HG02642 (cell line): ENCODE measurements around the gene C3orf70.

Experiments used
- ATAC-seq: cut with Tn5 transposase; IDR thresholded peaks from one replicate; pipeline ENCODE4 v1.9.1; 2021; ENCODE audit warnings: mild to moderate bottlenecking; ENCODE audit not compliant: unreplicated experiment, poor library complexity

Gene C3orf70

DNA sequence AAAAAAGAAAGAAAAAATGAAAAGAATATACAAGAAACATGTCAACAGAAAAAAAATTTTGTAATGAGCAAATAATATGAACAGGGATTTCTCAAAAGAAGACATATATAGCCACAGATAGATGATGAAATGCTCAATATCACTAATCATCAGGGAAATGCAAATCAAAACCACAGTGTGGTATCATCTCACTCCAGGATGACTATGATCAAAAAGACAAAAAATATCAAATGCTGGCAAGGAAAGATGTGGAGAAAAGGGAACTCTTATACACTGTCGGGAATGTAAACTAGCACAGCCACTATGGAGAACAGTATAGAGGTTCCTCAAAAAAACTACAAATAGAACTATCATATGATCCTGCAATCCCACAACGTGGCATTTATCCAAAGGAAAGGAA is 94.1 kb downstream of the C3orf70 start:
- ATAC-seq, result no peak

DNA sequence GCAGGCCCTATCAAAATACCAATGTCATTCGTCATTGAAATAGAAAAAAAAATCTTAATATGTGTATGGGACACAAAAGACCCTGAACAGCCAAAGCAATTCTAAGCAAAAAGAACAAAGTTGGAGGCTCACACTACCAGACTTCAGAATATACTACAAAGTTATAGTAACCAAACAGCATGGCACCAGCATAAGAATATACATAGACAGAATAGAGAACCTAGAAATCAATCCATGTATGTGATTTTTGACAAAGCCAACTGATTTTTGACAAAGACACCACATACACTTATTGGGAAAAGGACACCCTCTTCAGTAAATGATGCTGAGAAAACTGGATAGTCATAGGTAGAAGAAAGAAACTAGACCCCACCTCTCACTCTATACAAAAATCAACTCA is 95.0 kb downstream of the C3orf70 start:
- no peak for ATAC-seq

GRCh38 chr3:185056908-185057307 is 96.0 kb downstream of the C3orf70 start:
- no peak for ATAC-seq

DNA sequence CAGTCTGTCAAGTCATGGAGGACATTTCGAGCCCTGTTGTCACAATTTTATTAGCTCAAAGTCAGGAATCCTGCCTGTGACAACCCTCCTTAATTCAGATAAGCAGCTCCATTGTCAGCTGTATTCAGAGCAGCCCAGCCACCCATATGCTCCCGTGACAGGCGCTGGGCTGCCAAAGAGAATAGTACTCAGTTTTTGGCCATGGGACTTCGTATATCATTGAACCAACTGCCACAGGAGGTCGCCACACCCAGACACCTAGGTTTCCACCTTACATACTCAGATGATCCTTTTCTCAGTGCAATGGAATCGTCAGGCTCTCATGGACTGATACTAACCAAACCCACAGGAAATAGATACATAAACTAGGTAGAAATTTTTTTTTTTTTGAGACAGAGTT is 100.2 kb downstream of the C3orf70 start:
- ATAC-seq, result no peak

GRCh38 chr3:185051801-185052200 is 101.1 kb downstream of the C3orf70 start:
- ATAC-seq, result no peak

DNA sequence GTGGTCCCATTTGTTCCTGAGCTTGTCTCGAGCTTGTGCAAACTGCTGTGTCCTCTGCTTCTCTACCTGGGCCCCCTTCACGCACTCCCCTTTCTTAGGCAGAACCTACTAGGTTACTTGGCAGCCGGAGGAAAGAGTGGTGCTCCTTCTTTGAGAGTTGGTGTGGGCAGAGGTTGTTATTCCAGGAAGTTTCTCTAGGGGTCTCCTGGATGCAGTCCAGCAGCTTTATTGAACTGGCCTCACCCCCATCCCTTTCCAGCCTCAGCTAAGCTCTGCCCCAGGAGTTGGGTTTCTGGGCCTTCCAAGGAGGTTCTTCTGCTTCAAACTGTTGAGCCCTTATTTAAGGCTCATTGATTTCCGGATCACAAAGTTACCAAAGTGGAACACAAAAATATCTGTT is 103.2 kb downstream of the C3orf70 start:
- no peak for ATAC-seq

DNA sequence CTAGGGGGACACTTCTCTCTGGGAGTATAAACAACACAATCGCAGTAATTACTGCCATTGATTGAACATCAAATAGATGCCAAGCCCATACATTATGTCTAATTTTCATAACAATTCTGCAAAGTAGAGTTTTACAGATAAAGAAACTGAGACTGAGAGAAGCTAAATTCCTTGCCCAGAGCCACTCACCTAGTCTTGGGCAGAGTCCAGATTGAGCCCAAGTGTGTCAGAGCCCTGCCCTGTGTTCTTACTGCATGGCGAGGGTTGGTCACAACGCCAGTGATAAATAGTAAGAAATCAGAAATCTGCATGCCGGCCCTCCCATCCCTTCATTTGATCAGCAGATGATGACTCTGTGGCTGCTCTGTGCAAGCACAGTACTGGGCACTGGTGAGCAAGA is 106.3 kb downstream of the C3orf70 start:
- no peak for ATAC-seq

GRCh38 chr3:185046164-185046515 is 106.7 kb downstream of the C3orf70 start:
- no peak for ATAC-seq

DNA sequence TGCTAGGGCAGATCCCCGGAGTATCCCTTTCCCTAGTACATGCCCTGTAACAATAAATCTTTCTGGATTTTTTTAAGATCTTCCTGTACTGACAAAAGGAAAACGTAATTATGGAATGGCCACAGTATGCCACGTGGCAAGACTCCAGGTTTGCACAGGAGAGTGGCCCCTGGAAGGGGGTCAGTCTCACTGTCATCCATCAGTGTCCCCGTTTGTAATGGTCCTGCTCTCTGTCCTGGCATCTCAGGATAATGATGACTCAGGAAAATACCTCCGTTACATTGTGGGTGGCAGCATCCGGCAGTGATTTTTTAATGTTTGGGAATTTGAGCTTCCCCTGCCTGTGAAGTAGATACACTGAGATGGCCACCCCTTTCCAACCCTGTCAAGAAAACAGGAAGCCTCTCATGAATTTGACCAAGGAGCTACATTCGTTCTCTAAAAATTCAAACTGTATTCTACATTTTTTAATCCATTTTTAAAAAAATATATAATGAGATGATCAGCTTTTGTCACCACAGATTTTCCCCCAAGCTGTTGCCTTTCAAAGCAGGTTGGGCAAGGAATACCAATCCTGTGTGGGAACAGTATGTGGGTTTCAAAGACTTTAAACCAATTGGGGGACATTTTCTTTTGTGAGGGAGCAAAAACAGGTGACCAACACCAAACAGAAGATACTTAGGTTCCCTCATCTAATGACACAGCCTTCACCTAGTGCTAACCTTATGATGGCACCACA is 110.4 kb downstream of the C3orf70 start:
- ATAC-seq, result no peak

GRCh38 chr3:185041540-185041939 is 111.3 kb downstream of the C3orf70 start:
- no peak for ATAC-seq

DNA sequence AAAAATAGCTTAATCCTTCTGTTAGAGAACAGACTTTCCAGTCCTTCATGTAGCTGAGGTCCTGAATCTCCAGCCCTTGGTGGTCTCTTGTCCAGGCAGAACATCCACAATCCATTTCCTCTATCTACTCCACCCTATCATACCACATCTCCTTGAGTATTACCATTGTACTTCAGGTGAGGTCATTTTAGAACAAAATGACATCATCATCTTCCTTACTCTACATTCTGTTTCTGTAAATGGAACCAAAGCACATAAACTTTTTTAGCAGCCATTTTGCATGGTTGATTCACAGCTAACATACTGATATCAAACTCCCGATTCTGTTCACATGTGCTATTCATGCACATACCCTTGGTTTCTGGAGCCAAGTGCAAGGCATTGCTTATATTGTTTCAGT is 112.4 kb downstream of the C3orf70 start:
- ATAC-seq, result no peak

GRCh38 chr3:185037801-185038200 is 115.1 kb downstream of the C3orf70 start:
- ATAC-seq, result no peak

GRCh38 chr3:185030951-185031350 is 121.9 kb downstream of the C3orf70 start:
- no peak for ATAC-seq

DNA sequence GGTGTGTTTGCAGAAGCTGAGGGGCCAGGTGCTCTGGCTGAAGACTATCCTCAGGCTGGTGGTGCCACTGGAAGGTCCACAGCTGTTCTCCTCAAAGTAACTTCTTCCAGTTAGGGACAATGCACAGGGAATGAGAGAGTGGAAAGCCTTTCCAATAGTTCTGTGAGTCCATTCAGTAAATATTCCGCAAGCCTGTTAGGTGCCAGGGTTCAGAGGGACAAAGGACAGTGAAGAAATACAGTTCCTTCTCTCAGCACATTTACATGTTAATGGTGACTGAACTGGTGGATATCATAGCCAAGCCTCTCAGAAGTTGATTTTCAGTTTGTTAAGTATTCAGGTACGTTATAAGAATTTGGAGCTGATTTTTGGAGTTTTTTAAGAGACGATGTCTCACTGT is 122.5 kb downstream of the C3orf70 start:
- no peak for ATAC-seq

- no peak for ATAC-seq
Observed at GRCh38 chr3:185029086-185029485, 123.8 kb downstream of the C3orf70 start.

GRCh38 chr3:185028121-185028520 is 124.7 kb downstream of the C3orf70 start:
- ATAC-seq, result no peak
